A673 (cell line): ENCODE data around the gene PSD2. TPM values are rescaled to one million over a fixed set of nuclear protein-coding genes. Genes with fewer than 3 reads are reported as not detected.

Experiments
- BruUV-seq: library from RNA; stranded (reverse); fragments of 400-500 nt; replicated peaks from 2 replicates; lab custom pipeline; 2021; lab: Mats Ljungman, UMichigan
- CTCF ChIA-PET: fragments of 300-600 bp; sonication (Branson Sonifier 250); formaldehyde crosslinking; loops from one replicate; lab custom pipeline; 2022; ENCODE audit warnings: antibody characterized with exemption; lab: Charles Lee
- POLR2A ChIA-PET: fragments of 300-600 bp; sonication (Branson Sonifier 250); formaldehyde crosslinking; loops from one replicate; lab custom pipeline; 2022; ENCODE audit warnings: antibody characterized with exemption; ENCODE audit not compliant: low non-redundant PET; lab: Charles Lee
- DNase-seq: peaks from one replicate; pipeline ENCODE4 v3.0.0-alpha.2; 2015; ENCODE audit warnings: low spot score
- H3K27ac ChIP-seq: fragments of 200-600 bp; sonication (generic); 2 replicates; pipeline ENCODE4 v1.5.1; 2016; ENCODE audit warnings: mixed run types, low read depth, mild to moderate bottlenecking, mixed read lengths, antibody characterized with exemption, low read length; ENCODE audit not compliant: poor library complexity, severe bottlenecking
- H3K27me3 ChIP-seq: fragments of 200-600 bp; sonication (generic); replicated peaks from 2 replicates; pipeline ENCODE4 v1.6.1; 2017; ENCODE audit warnings: mixed run types, low read depth, mild to moderate bottlenecking, mixed read lengths, antibody characterized with exemption, low read length; ENCODE audit not compliant: insufficient read depth, poor library complexity
- H3K36me3 ChIP-seq: fragments of 200-600 bp; sonication (generic); 2 replicates; pipeline ENCODE4 v1.6.1; 2016; ENCODE audit warnings: mixed run types, mild to moderate bottlenecking, mixed read lengths, antibody characterized with exemption, low read length; ENCODE audit not compliant: insufficient read depth, poor library complexity, severe bottlenecking
- H3K4me1 ChIP-seq: fragments of 200-600 bp; sonication (generic); 2 replicates; pipeline ENCODE4 v1.6.1; 2017; ENCODE audit warnings: mixed run types, mild to moderate bottlenecking, mixed read lengths, antibody characterized with exemption, low read length; ENCODE audit not compliant: insufficient read depth, poor library complexity, severe bottlenecking
- H3K4me3 ChIP-seq: fragments of 200-600 bp; sonication (generic); 2 replicates; pipeline ENCODE4 v1.5.1; 2016; ENCODE audit warnings: low read depth, mixed run types, mild to moderate bottlenecking, mixed read lengths, low read length; ENCODE audit not compliant: poor library complexity, severe bottlenecking
- H3K9me3 ChIP-seq: fragments of 200-600 bp; sonication (generic); 2 replicates; pipeline ENCODE4 v1.6.1; 2016; ENCODE audit warnings: mixed run types, low read depth, mild to moderate bottlenecking, mixed read lengths, antibody characterized with exemption, low read length; ENCODE audit not compliant: poor library complexity, severe bottlenecking
- CTCF ChIP-seq: fragments of 300-800, 200-600 bp; sonication (generic); conservative IDR thresholded peaks from 2 replicates; pipeline ENCODE4 v1.5.1; 2017; ENCODE audit warnings: low read depth, mild to moderate bottlenecking, antibody characterized with exemption, low read length, moderate library complexity, mixed read lengths
- EZH2 ChIP-seq: fragments of 200-600 bp; sonication (generic); IDR thresholded peaks from 2 replicates; pipeline ENCODE4 v1.6.1; 2017; ENCODE audit warnings: borderline replicate concordance, low read depth, mild to moderate bottlenecking, mixed read lengths, antibody characterized with exemption, low read length; ENCODE audit not compliant: poor library complexity, severe bottlenecking
- intact Hi-C: fragments of 100-400 bp; cut with micrococcal nuclease; formaldehyde crosslinking; loops from one replicate; pipeline ENCODE4 v1.10.0; 2022; ENCODE audit not compliant: unreplicated experiment
- total RNA-seq: library from RNA; stranded (reverse); gene quantifications from 2 replicates; pipeline ENCODE4 v1.2.3, GENCODE V29; 2021

Gene PSD2
- total RNA-seq, 1 experiment from 2014 or later, result 0.26 TPM

GRCh38 chr5:139864716-139865483, 69.3 kb downstream of the PSD2 start:
- POLR2A ChIA-PET, result no interaction called here
- DNase-seq, result no peak
- Histone ChIP-seq H3K27me3 (peaks cover 4% of the 10 kb centered on the region), H3K4me1 (no peaks in the 10 kb centered on the region), H3K9me3 (no peaks in the 10 kb centered on the region), H3K4me3 (no peak overlapping the region), H3K27ac (no peak overlapping the region), H3K36me3 (no peaks in the 10 kb centered on the region)
- no peak for TF ChIP-seq CTCF
- TF ChIP-seq EZH2, result no peak
- CTCF ChIA-PET, result interaction anchor here (0.6 kb wide), 1 partner anchor 173 kb away, joined by 7 read pairs; no protein-coding TSS in a partner anchor
- intact Hi-C loops, result loop anchor here (1.0 to 2.0 kb wide), 2 partner anchors 78 to 104 kb away; no protein-coding TSS in a partner anchor
- BruUV-seq, result no TSS peak

- Histone ChIP-seq H3K36me3 (no peaks in the 10 kb centered on the region), H3K9me3 (no peaks in the 10 kb centered on the region), H3K4me3 (no peak overlapping the region), H3K4me1 (no peaks in the 10 kb centered on the region), H3K27ac (no peak overlapping the region), H3K27me3 (peaks cover 4% of the 10 kb centered on the region)
- POLR2A ChIA-PET, result no interaction called here
- no peak for DNase-seq
- intact Hi-C loops, result no loop called here
- CTCF ChIA-PET, result interaction anchor here (1.0 kb wide), 1 partner anchor 17 kb away, joined by 3 read pairs; no protein-coding TSS in a partner anchor
- no peak for TF ChIP-seq EZH2
- TF ChIP-seq CTCF, result no peak
- BruUV-seq, result no TSS peak
Observed at GRCh38 chr5:139867109-139867508, 71.5 kb downstream of the PSD2 start.

GRCh38 chr5:139867581-139867980, 72.0 kb downstream of the PSD2 start:
- no peak for TF ChIP-seq CTCF
- no peak for TF ChIP-seq EZH2
- ChIA-PET CTCF (interaction anchor here (1.0 kb wide), 2 partner anchors 18 to 101 kb away, joined by 3 read pairs; no protein-coding TSS in a partner anchor), POLR2A (no interaction called here)
- Histone ChIP-seq H3K4me1 (no peaks in the 10 kb centered on the region), H3K4me3 (no peak overlapping the region), H3K36me3 (no peaks in the 10 kb centered on the region), H3K27ac (no peak overlapping the region), H3K27me3 (peaks cover 4% of the 10 kb centered on the region), H3K9me3 (no peaks in the 10 kb centered on the region)
- intact Hi-C loops, result no loop called here
- BruUV-seq, result no TSS peak
- DNase-seq, result no peak
